ENCODE data around the gene TMEM53.

- TF ChIP-seq CTCF (IDR thresholded peaks at IDR 0.05; ENCODE audit: control extremely low read depth in 1 of 3, insufficient read depth in 1 of 3, low read depth in 1 of 3, low read length in 3 of 3) (no peak), POLR2AphosphoS5 (IDR thresholded peaks at IDR 0.05; ENCODE audit: low read depth, low read length) (no peak), SP1 (IDR thresholded peaks at IDR 0.05; ENCODE audit: low read depth, low read length) (no peak), CHD2 (IDR thresholded peaks at IDR 0.05; ENCODE audit: low read length) (no peak), HDAC2 (IDR thresholded peaks at IDR 0.05; ENCODE audit: borderline replicate concordance in 1 of 2, low read depth in 2 of 2, low read length in 2 of 2) (no peak)
- TF ChIP-seq, protein P1, sequence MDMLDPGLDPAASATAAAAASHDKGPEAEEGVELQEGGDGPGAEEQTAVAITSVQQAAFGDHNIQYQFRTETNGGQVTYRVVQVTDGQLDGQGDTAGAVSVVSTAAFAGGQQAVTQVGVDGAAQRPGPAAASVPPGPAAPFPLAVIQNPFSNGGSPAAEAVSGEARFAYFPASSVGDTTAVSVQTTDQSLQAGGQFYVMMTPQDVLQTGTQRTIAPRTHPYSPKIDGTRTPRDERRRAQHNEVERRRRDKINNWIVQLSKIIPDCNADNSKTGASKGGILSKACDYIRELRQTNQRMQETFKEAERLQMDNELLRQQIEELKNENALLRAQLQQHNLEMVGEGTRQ (IDR thresholded peaks at IDR 0.05; ENCODE audit: low read length): no peak
Measured at GRCh38 chr1:44613941-44614340, 60.3 kb downstream of the TMEM53 start.

Measured in H1 (cell line).